CD4-positive, alpha-beta T cell (primary cell): Measurements from ENCODE around the gene MOB4. TPM values are rescaled to one million over a fixed set of nuclear protein-coding genes. Genes with fewer than 3 reads are reported as not detected.
A peak's percentile ranks its signal among the peaks of the same experiment; 100 is the strongest.

Source experiments
- ATAC-seq: fragments of 200-7000 bp; cut with Tn5 transposase; one replicate; pipeline ENCODE4 v1.10.0; 2022; ENCODE audit warnings: mild to moderate bottlenecking; ENCODE audit not compliant: poor library complexity
- CTCF ChIA-PET: fragments of 350-600 bp; sonication (Branson Sonifier 250); formaldehyde crosslinking; loops from one replicate; lab custom pipeline; 2021; ENCODE audit warnings: antibody characterized with exemption, inconsistent platforms; lab: Charles Lee
- POLR2A ChIA-PET: fragments of 350-600 bp; sonication (Branson Sonifier 250); formaldehyde crosslinking; loops from one replicate; lab custom pipeline; 2021; ENCODE audit warnings: antibody characterized with exemption, inconsistent platforms; lab: Charles Lee
- DNase-seq, 14 experiments: peaks; one replicate each; pipeline ENCODE4 v3.0.0-alpha.2; 2013 to 2020; ENCODE audit warnings: mixed read lengths in 2 of 14
- H3K27ac ChIP-seq, 2 donors: one replicate each; pipeline versions ENCODE4 v1.5.1 to v1.7.0; 2013; ENCODE audit warnings: low read length in 2 of 2, low read depth in 1 of 2, mild to moderate bottlenecking in 1 of 2
- H3K27me3 ChIP-seq, 2 experiments: 1 replicate in 1 of 2; 2 replicates in 1 of 2; pipeline versions ENCODE4 v1.6.1 to v1.7.0; 2013; ENCODE audit warnings: low read length in 2 of 2, control low read depth in 1 of 2, mild to moderate bottlenecking in 1 of 2, moderate library complexity in 1 of 2; ENCODE audit not compliant: insufficient read depth in 2 of 2, control insufficient read depth in 1 of 2
- H3K36me3 ChIP-seq: one replicate; pipeline ENCODE4 v1.6.1; 2013; ENCODE audit warnings: low read length, control low read depth; ENCODE audit not compliant: insufficient read depth
- H3K4me1 ChIP-seq: one replicate; pipeline ENCODE4 v1.6.1; 2013; ENCODE audit warnings: low read length, control low read depth; ENCODE audit not compliant: insufficient read depth
- H3K4me3 ChIP-seq: one replicate; pipeline ENCODE4 v1.5.1; 2013; ENCODE audit warnings: mild to moderate bottlenecking, low read length, moderate library complexity
- H3K9me3 ChIP-seq, 2 experiments: 1 replicate in 1 of 2; 2 replicates in 1 of 2; pipeline versions ENCODE4 v1.6.1 to v1.7.0; 2013; ENCODE audit warnings: low read length in 2 of 2, mild to moderate bottlenecking in 2 of 2, control low read depth in 1 of 2, moderate library complexity in 1 of 2; ENCODE audit not compliant: control insufficient read depth in 1 of 2, insufficient read depth in 1 of 2
- H3K27ac Mint-ChIP-seq: one replicate; pipeline ENCODE4 v1.8.0; 2020; ENCODE audit warnings: mixed read lengths
- H3K27me3 Mint-ChIP-seq: one replicate; pipeline ENCODE4 v1.8.0; 2021; ENCODE audit warnings: mixed read lengths
- H3K36me3 Mint-ChIP-seq: one replicate; pipeline ENCODE4 v1.8.0; 2021; ENCODE audit warnings: low read depth, mixed read lengths
- H3K4me1 Mint-ChIP-seq: one replicate; pipeline ENCODE4 v1.8.0; 2021; ENCODE audit warnings: low read depth, mixed read lengths
- H3K4me3 Mint-ChIP-seq: one replicate; pipeline ENCODE4 v1.8.0; 2020; ENCODE audit warnings: mild to moderate bottlenecking, mixed read lengths
- H3K9me3 Mint-ChIP-seq: one replicate; pipeline ENCODE4 v1.8.0; 2020; ENCODE audit warnings: mixed read lengths
- CTCF ChIP-seq: fragments of 200-600 bp; IDR thresholded peaks from one replicate; pipeline ENCODE4 v1.8.0; 2022; ENCODE audit warnings: antibody characterized with exemption, mild to moderate bottlenecking
- intact Hi-C, 2 experiments: fragments of 100-400 bp; cut with DNase I in 1 of 2; cut with micrococcal nuclease in 1 of 2; formaldehyde crosslinking; loops; one replicate each; pipeline versions ENCODE4 v1.15.1 to v1.9.0; 2023 to 2025; cut with DNase I, micrococcal nuclease
- total RNA-seq, 174 experiments: library from RNA in 2 of 174; stranded (reverse) in 2 of 174; gene quantifications; one replicate each; pipeline ENCODE4 v1.2.3 and lab custom pipeline; 2021 to 2026

Gene MOB4
- total RNA-seq, 2 experiments from 2014 or later: 28.4 to 29.8 TPM

GRCh38 chr2:197538412-197538811, 22.5 kb downstream of the MOB4 start:
- Mint-ChIP-seq H3K36me3 (peaks cover 95% of the 10 kb centered on the region), H3K27me3 (no peaks in the 10 kb centered on the region), H3K9me3 (no peaks in the 10 kb centered on the region), H3K4me3 (no peak overlapping the region), H3K27ac (peak overlapping the region; percentile 60), H3K4me1 (peaks cover 46% of the 10 kb centered on the region)
- POLR2A ChIA-PET: interaction anchor here (0.6 to 2.5 kb wide), 3 partner anchors 16 to 50 kb away, joined by 3 to 11 read pairs (median 3); partner anchors contain the start of gene MOB4
- DNase-seq: no peak
- Histone ChIP-seq H3K9me3 (no peaks in the 10 kb centered on the region), H3K27ac (no peak overlapping the region), H3K4me1 (peaks cover 8% of the 10 kb centered on the region), H3K27me3 (no peaks in the 10 kb centered on the region), H3K4me3 (no peak overlapping the region), H3K36me3 (peaks cover 72% of the 10 kb centered on the region)
- intact Hi-C loops: no loop called here
- TF ChIP-seq CTCF: no peak
- ATAC-seq: no peak
- CTCF ChIA-PET: interaction anchor here (0.6 kb wide), 1 partner anchor 10 kb away, joined by 3 read pairs; no protein-coding TSS in a partner anchor

GRCh38 chr2:197539734-197540133, 23.9 kb downstream of the MOB4 start:
- Mint-ChIP-seq H3K27me3 (no peaks in the 10 kb centered on the region), H3K9me3 (no peaks in the 10 kb centered on the region), H3K27ac (peak overlapping the region; percentile 50), H3K36me3 (peaks cover 89% of the 10 kb centered on the region), H3K4me3 (no peak overlapping the region), H3K4me1 (peaks cover 35% of the 10 kb centered on the region)
- POLR2A ChIA-PET: interaction anchor here (1.0 to 2.5 kb wide), 4 partner anchors 9 to 104 kb away, joined by 3 to 11 read pairs (median 4); partner anchors contain the start of genes HSPD1, MOB4 and SF3B1
- ATAC-seq: no peak
- Histone ChIP-seq H3K4me3 (no peak overlapping the region), H3K36me3 (peaks cover 81% of the 10 kb centered on the region), H3K4me1 (peaks cover 4% of the 10 kb centered on the region), H3K9me3 (no peaks in the 10 kb centered on the region), H3K27me3 (no peaks in the 10 kb centered on the region), H3K27ac (no peak overlapping the region)
- intact Hi-C loops: no loop called here
- no peak for TF ChIP-seq CTCF
- CTCF ChIA-PET: no interaction called here
- no peak for DNase-seq

GRCh38 chr2:197543206-197543605, 27.3 kb downstream of the MOB4 start:
- ATAC-seq (no peak), DNase-seq (no peak)
- intact Hi-C loops: no loop called here
- Mint-ChIP-seq H3K9me3 (no peaks in the 10 kb centered on the region), H3K4me1 (peaks cover 25% of the 10 kb centered on the region), H3K27me3 (no peaks in the 10 kb centered on the region), H3K36me3 (peaks cover 84% of the 10 kb centered on the region), H3K4me3 (no peak overlapping the region), H3K27ac (no peak overlapping the region)
- Histone ChIP-seq H3K9me3 (no peaks in the 10 kb centered on the region), H3K36me3 (peaks cover 69% of the 10 kb centered on the region), H3K4me1 (no peaks in the 10 kb centered on the region), H3K27ac (no peak overlapping the region), H3K27me3 (no peaks in the 10 kb centered on the region), H3K4me3 (no peak overlapping the region)
- ChIA-PET POLR2A (no interaction called here), CTCF (no interaction called here)
- TF ChIP-seq CTCF: no peak
